HG03521 (cell line): ENCODE results near the gene ETV4.
"Not testable (repeated sequence)": the region's sequence is repeated elsewhere in the genome, so short reads cannot be mapped to it uniquely, and the experiment has no call there.

Source experiments
- ATAC-seq: cut with Tn5 transposase; IDR thresholded peaks from one replicate; pipeline ENCODE4 v1.9.1; 2021; ENCODE audit warnings: mild to moderate bottlenecking, moderate library complexity; ENCODE audit not compliant: unreplicated experiment

The ETV4 gene

DNA sequence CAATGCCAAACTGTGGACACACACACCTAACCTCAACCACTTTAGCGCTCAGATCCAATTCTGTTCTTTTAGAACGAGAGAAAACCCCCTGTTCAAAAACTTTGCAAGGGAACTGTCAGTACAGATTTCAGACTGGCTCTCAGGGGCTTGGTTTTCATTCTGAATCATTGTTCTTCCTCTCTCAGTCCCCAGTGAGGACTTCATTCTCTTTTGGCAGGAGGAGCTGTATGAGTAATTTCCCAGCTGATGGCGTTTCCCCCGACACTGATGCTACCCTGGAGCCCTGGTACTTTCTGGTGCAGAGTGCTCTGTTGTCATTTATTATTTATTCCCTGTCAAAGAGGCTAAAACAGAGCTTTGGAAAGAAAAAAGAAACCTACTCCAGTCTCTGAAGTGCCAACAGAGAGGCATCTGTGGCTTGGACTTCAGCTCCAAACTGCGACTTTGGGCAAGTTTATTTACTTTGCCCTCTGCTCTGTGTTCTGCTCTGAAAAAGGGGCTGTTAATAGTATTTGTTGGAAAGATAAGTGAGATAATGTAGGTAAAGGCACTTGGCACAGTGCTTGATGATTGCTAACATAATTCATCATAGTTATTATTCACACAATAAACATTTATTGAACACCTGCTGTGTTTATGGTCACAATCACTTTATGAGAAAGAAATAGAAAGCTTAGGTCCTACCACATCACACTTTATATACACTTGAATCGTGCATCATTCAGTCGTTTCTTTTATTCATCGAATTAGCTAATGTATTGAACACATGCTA is 28.3 kb downstream of the ETV4 start:
- ATAC-seq = peak; percentile 41

DNA sequence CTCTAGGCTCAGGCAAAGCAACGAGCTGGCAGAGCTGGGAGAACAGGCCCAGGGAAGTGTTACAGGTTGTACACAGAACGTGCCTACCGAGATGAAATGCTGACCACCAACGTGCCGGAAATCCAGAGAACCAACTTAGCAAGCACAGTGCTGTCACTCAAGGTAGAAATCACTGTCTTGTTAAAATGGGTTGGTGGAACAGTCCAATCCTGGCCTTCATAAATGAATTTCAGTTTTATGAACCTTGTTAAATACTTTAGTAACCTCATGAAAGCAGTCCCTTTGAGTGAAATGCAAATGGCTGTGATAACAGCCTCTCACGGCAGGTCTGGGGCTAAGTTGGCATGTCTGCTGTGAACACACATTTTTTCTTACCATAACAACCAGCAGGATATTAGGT is 29.0 kb downstream of the ETV4 start:
- no peak for ATAC-seq

DNA sequence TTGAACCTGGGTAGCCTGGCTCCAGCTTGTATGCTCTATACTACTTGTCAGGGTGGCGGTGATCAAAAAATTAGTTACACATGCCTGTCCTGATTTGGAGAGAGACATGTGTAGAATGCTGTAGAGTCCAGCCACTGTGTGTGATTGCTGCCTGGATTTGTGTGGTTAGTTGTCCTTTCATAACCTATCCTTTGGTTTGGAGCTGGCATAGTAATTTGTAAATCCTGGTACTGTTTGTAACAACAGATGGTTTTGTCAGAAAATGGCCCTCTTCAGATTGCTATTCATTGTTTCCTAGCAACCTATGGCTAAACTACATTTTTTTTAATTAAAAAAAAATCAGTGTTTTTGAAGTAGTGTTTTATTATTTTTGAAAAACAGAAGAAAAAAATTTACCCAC is 30.5 kb downstream of the ETV4 start:
- no peak for ATAC-seq

DNA sequence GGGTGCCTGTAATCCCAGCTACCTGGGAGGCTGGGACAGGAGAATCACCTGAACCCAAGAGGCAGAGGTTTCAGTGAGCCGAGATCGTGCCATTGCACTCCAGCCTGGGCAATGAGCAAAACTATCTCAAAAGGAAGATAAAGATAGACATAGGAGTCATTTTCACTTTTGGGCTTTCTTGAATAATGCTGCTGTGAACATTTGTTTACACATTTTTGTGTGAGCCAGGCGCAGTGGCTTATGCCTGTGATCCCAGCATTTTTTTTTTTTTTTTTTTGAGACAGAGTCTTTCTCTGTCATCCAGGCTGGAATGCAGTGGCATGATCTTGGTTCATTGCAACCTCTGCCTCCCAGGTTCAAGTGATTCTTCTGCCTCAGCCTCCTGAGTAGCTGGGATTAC is 34.9 kb downstream of the ETV4 start:
- ATAC-seq = not testable (repeated sequence)

DNA sequence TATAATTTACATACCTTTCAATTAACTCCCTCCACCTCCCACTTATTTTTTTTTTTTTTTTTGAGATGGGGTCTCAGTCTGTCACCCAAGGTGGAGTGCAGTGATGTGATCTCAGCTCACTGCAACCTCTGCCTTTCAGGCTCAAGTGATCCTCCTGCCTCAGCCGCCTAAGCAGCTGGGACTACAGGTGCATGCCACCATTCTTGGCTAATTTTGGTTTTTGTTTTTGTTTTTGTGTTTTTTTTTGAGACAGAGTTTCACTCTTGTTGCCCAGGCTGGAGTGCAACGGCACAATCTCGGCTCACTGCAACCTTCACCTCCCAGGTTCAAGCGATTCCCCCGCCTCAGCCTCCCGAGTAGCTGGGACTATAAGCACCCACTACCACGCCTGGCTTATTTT is 36.7 kb downstream of the ETV4 start:
- not testable (repeated sequence) for ATAC-seq

GRCh38 chr17:43490621-43491020 is 55.5 kb downstream of the ETV4 start:
- ATAC-seq = no peak

DNA sequence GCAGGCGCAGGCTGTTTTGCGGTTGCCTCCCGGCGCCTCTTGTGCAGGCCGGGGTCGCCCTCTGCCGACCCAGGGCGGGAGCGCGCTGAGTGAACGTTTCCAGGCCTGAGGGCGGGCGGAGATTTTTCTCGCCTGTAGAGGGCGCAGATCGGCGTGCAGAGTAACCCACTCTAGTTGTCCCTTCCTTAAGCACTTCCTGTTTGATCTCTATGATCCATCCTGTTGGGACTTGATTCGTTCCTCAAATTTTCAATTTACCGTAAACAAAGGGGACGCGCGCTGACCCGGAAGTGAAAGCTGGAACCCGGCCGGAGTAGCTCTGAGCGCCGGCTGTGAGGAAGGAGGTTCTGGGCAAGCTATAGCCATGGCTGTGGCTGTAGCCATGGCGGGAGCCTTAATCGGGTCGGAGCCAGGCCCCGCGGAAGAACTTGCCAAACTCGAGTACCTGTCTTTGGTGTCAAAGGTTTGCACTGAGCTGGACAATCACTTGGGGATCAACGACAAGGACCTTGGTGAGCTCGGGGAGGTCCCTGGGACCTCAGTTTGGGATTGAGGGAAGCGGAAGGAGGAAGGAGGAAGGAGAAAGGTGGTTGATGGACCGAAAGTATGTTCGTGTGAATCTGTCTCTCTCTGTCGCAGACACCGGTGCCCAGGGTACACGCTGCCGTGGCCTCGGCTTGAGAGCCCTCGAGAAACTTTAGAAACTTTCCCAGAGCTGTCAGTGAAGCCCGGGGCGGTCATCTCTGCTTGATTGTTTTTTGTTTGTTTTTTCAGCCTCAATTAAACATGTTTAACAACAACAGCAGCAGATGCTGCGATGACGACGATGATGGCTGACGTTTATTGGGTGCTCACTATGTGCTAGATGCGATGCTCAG is 62.2 kb downstream of the ETV4 start, which contains the start of gene DHX8:
DHX8 (plus strand) TSS at position 302 of the 878 bp plus-strand sequence; CDS start at position 365, 63 bp downstream.
- ATAC-seq = peak; percentile 97

DNA sequence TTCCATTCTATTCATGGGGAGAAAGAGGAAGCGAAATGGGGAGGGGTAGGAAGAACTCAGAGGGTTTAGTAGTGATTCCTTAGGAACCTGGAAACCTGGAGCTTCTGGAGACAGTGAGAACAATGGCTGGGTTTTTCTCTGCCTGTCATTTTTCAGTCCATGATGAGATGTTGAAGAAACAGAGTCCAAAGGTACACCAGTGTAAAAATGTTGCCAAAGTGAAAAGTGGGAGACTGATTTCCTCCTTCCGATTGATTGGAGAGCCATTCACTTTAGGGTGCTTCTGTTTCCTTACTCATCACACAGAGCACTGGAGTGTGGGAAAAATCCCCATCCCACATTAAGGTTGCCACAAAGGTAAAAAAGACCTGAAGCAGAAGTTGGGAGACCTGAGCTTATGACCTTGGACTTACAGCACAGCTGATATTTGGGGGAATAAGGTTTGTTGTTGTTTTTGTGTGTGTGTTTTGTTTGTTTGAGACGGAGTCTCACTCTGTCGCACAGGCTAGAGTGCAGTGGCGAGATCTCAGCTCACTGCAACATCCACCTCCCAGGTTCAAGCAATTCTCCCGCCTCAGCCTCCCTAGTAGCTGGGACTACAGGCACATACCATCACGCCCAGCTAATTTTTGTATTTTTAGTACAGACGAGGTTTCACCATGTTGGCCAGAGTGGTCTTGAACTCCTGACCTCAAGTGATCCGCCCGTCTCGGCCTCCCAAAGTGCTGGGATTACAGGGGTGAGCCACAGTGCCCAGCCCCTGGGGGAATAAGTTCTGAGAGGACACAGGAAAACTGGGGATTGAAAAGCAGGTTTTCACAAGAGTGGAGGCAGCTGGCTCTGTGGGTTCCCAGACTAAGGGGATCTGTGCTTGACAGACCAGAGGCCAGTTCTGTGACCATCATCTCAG is 63.8 kb downstream of the ETV4 start:
- no peak for ATAC-seq

DNA sequence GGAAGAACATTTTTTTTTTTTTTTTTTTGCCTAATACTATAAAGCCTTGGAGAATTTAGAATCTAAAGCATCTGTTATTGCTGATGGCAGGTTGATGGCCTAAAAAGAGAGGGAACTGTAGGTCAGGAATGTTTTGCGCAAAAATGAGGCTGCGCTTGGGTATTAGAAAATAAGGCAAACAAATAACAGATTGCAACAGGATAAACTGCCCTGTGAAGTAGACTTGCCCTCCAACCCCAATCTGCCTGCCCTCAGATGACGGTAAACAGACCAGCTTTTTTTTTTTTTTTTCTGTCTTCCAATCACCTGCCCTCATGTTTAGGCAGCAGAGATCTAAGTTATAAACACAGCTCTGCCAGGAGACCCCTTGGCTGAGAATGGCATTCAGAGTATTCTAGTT is 66.2 kb downstream of the ETV4 start:
- no peak for ATAC-seq
